NCI-H2227 treated with DMSO at 0.1 percent for 48 hours (cell line): ENCODE results near the gene ACSL6.
"Not testable (repeated sequence)": the region's sequence is repeated elsewhere in the genome, so short reads cannot be mapped to it uniquely, and the experiment has no call there.

Experiments
- DNase-seq: peaks from one replicate; lab custom pipeline; 2025; lab: John Stamatoyannopoulos, UW

The ACSL6 gene

DNA sequence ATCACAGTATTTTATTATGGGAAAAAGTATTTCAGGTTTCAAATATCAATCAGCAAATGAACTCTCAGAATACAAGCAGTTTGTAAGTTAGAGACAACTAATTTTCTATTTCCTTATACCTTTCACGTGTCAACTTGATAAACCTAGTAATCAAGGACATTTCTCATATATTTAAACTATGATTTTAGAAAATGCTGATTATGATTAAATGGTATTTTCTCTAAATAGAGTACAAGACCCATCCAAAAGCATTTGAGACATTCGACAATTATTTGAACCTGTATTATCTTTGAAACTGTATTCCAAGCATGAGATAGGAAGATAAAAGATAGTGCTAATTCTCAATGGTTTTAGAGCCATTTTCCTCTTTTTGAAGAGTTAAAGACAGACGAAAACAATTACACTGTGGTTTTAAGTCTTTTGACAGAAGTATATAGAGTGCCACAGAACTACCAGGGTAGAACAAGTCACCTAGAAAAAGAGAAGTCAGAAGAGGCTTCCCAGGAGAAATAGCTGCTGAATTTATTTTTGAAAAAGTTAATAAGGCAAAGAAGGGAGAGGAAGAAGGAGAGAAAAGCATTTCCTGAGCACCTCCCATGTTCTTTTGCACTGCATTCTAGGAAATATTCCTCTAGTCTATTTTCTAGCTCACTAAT lies 71.6 kb downstream of the ACSL6 start:
- DNase-seq: no peak

DNA sequence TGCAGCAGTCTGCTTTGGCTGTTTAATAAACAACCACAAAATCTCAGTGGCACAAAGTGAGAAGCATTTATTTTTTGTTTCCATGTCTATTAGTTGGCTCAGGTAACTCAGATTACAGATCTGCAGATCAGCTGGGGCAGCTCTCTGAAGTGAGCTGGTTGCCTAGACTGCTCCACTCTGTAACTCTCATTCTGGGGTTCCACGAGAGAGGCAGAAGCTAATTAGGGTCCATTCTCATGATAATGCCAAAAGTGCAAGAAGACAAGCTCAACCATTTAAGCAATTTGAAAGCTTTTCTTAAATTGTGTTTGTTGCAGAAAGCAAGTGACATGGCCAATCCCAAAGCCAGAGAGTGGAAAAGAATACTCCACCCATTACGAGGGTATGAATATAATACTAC lies 79.2 kb downstream of the ACSL6 start:
- DNase-seq: no peak

GRCh38 chr5:131928957-131929356 lies 82.5 kb downstream of the ACSL6 start:
- DNase-seq: no peak

DNA sequence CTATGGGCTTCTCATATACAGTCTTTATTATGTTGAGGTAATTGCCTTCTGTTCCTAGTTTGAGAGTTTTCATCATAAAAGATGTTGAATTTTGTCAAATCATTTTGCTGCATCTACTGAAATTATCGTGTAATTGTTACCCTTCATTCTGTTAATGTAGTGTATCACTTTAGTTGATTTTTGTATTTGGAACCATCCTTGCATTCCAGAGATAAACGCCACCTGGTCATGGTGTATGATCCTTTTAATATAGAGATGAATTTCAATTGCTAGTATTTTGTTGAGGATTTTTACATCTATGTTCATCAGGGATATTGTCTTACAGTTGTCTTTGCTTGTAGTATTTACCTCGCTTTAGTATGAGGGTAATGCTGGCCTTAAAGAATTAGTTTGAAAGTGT lies 85.3 kb downstream of the ACSL6 start:
- DNase-seq: no peak

- no peak for DNase-seq
Measured at GRCh38 chr5:131916481-131916880, 95.0 kb downstream of the ACSL6 start.

DNA sequence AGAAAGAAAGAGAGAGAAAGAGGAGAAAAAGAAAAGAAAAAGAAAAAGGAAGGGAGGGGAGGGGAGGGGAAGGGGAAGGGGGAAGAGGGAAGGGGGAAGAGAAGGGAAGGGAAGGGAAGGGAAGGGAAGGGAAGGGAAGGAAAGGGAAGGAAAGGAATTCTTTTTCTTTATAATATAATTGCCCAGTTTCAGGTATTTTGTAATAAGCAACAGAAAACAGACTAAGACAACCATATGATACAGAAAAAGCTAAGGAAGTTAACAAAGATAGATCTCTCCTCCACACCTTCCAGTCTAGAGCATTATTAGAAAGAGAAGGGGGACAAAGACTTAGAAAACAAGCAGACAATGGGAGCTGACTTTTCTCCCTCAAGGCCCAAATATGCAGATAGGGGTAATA lies 97.0 kb downstream of the ACSL6 start:
- no peak for DNase-seq

DNA sequence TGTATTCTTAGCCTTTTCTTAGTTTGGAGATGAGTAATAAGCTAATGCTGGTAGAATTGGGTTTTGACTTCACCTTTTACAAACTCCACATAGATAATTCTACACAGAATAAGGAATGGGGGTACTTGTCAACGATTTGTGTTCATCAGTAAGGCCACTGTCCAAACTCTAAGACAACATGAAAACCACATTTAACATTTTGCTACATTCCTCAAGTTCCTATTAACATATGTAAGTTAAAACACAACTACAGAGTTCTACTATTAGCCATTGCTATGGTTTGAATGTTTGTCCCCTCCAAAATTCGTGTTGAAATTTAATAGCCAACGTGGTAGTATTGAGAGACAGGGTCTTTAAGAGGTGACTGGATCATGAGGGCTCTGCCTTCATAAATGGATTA lies 97.9 kb downstream of the ACSL6 start:
- DNase-seq: no peak

- DNase-seq: no peak
Measured at GRCh38 chr5:131906668-131907067, 104.8 kb downstream of the ACSL6 start.

- DNase-seq: not testable (repeated sequence)
Measured at GRCh38 chr5:131902266-131902665, 109.2 kb downstream of the ACSL6 start.
